PC-9 (cell line): ENCODE results near the gene C9orf152. TPM values are rescaled to one million over a fixed set of nuclear protein-coding genes. Genes with fewer than 3 reads are reported as not detected.

Experiments
- BruUV-seq: library from RNA; stranded (reverse); fragments of 400-500 nt; replicated peaks from 2 replicates; lab custom pipeline; 2021; lab: Mats Ljungman, UMichigan
- CTCF ChIA-PET: fragments of 300-600 bp; sonication (Branson Sonifier 250); formaldehyde crosslinking; loops from one replicate; lab custom pipeline; 2022; ENCODE audit warnings: antibody characterized with exemption; lab: Charles Lee
- POLR2A ChIA-PET: fragments of 300-600 bp; sonication (Branson Sonifier 250); formaldehyde crosslinking; loops from one replicate; lab custom pipeline; 2022; ENCODE audit warnings: antibody characterized with exemption; ENCODE audit not compliant: unreplicated experiment; lab: Charles Lee
- DNase-seq, 2 experiments: peaks; one replicate each; pipeline versions ENCODE4 v3.0.0 to v3.0.0-alpha.2; 2015 to 2022; ENCODE audit warnings: mixed read lengths in 1 of 2
- H2AFZ ChIP-seq: fragments of 200-600 bp; sonication (generic); 2 replicates; pipeline ENCODE4 v1.8.1; 2017; ENCODE audit warnings: antibody characterized with exemption
- H3F3A ChIP-seq: fragments of 200-600 bp; sonication (generic); 2 replicates; pipeline ENCODE4 v1.8.1; 2017; ENCODE audit warnings: antibody characterized with exemption, mild to moderate bottlenecking, low read depth; ENCODE audit not compliant: insufficient read depth
- H3K27ac ChIP-seq: fragments of 200-600 bp; sonication (generic); 2 replicates; pipeline ENCODE4 v1.6.1; 2016; ENCODE audit warnings: mixed run types
- H3K27me3 ChIP-seq: fragments of 200-600 bp; sonication (generic); 2 replicates; pipeline ENCODE4 v1.6.1; 2016; ENCODE audit warnings: low read depth, mixed run types; ENCODE audit not compliant: insufficient read depth
- H3K36me3 ChIP-seq: fragments of 200-600 bp; sonication (generic); 2 replicates; pipeline ENCODE4 v1.6.1; 2016; ENCODE audit warnings: low read depth, mixed run types
- H3K4me1 ChIP-seq: fragments of 200-600 bp; sonication (generic); replicated peaks from 2 replicates; pipeline ENCODE4 v1.6.1; 2016; ENCODE audit warnings: mixed run types; ENCODE audit not compliant: insufficient read depth
- H3K4me2 ChIP-seq: fragments of 200-600 bp; sonication (generic); 2 replicates; pipeline ENCODE4 v1.6.1; 2017; ENCODE audit warnings: mixed run types
- H3K4me3 ChIP-seq: fragments of 200-600 bp; sonication (generic); 2 replicates; pipeline ENCODE4 v1.6.1; 2016; ENCODE audit warnings: mixed run types
- H3K79me2 ChIP-seq: fragments of 200-600 bp; sonication (generic); 2 replicates; pipeline ENCODE4 v1.6.1; 2017; ENCODE audit warnings: low read depth, mixed run types
- H3K9me2 ChIP-seq: fragments of 200-600 bp; sonication (generic); 2 replicates; pipeline ENCODE4 v1.8.1; 2017; ENCODE audit warnings: mild to moderate bottlenecking; ENCODE audit not compliant: insufficient read depth
- H3K9me3 ChIP-seq: fragments of 200-600 bp; sonication (generic); 2 replicates; pipeline ENCODE4 v1.8.1; 2016; ENCODE audit warnings: low read depth; ENCODE audit not compliant: insufficient read depth
- H4K20me1 ChIP-seq: fragments of 200-600 bp; sonication (generic); 2 replicates; pipeline ENCODE4 v1.8.1; 2017; ENCODE audit not compliant: insufficient read depth
- CTCF ChIP-seq: fragments of 200-600 bp; sonication (generic); conservative IDR thresholded peaks from 2 replicates; pipeline ENCODE4 v1.6.1; 2017; ENCODE audit warnings: mixed run types, antibody characterized with exemption, mild to moderate bottlenecking, moderate library complexity
- EZH2 ChIP-seq: fragments of 200-600 bp; sonication (generic); IDR thresholded peaks from 2 replicates; pipeline ENCODE4 v1.8.0; 2017; ENCODE audit warnings: antibody characterized with exemption, low read depth
- intact Hi-C: fragments of 100-400 bp; cut with micrococcal nuclease; formaldehyde crosslinking; loops from one replicate; pipeline ENCODE4 v1.10.0; 2022; ENCODE audit not compliant: unreplicated experiment
- total RNA-seq: library from RNA; stranded (reverse); gene quantifications from 2 replicates; pipeline ENCODE4 v1.2.3, GENCODE V29; 2021

The C9orf152 gene
- total RNA-seq, 1 experiment from 2014 or later, result 0.74 TPM

- no peak overlapping the region for H3K4me2 ChIP-seq
- no peak overlapping the region for H3K4me3 ChIP-seq
- H4K20me1 ChIP-seq, result peaks cover 67% of the 10 kb centered on the region
- H3K36me3 ChIP-seq, result peaks cover 73% of the 10 kb centered on the region
- no peaks in the 10 kb centered on the region for H3K9me2 ChIP-seq
- POLR2A ChIA-PET, result interaction anchor here (0.7 kb wide), 2 partner anchors 499 to 1111 kb away, joined by 3 to 6 read pairs; no protein-coding TSS in a partner anchor
- no peaks in the 10 kb centered on the region for H3K9me3 ChIP-seq
- no TSS peak for BruUV-seq
- TF ChIP-seq EZH2 (no peak), CTCF (no peak)
- CTCF ChIA-PET, result no interaction called here
- H3K27me3 ChIP-seq, result no peaks in the 10 kb centered on the region
- DNase-seq, result no peak
- intact Hi-C loops, result no loop called here
- no peak overlapping the region for H3K27ac ChIP-seq
- peaks cover 54% of the 10 kb centered on the region for H3K79me2 ChIP-seq
- no peak overlapping the region for H2AFZ ChIP-seq
- H3K4me1 ChIP-seq, result peaks cover 18% of the 10 kb centered on the region
- H3F3A ChIP-seq, result peaks cover 92% of the 10 kb centered on the region
These were observed 38.3 kb upstream of the C9orf152 start for GRCh38 chr9:110246214-110246613.

GRCh38 chr9:110244616-110245015, 36.7 kb upstream of the C9orf152 start:
- peaks cover 51% of the 10 kb centered on the region for H4K20me1 ChIP-seq
- no peak overlapping the region for H3K4me3 ChIP-seq
- TF ChIP-seq CTCF (no peak), EZH2 (no peak)
- no peak overlapping the region for H3K4me2 ChIP-seq
- no peak overlapping the region for H3K27ac ChIP-seq
- ChIA-PET CTCF (no interaction called here), POLR2A (no interaction called here)
- no peaks in the 10 kb centered on the region for H3K9me2 ChIP-seq
- H3K4me1 ChIP-seq, result peaks cover 3% of the 10 kb centered on the region; the same call in 1 of the 2 replicates
- peaks cover 90% of the 10 kb centered on the region for H3F3A ChIP-seq
- H3K9me3 ChIP-seq, result no peaks in the 10 kb centered on the region
- no peaks in the 10 kb centered on the region for H3K27me3 ChIP-seq
- intact Hi-C loops, result no loop called here
- peaks cover 57% of the 10 kb centered on the region for H3K36me3 ChIP-seq
- DNase-seq, result no peak
- H3K79me2 ChIP-seq, result peaks cover 38% of the 10 kb centered on the region
- H2AFZ ChIP-seq, result no peak overlapping the region
- no TSS peak for BruUV-seq

- intact Hi-C loops, result no loop called here
- DNase-seq, result peak in 1 of 2 experiments; percentile 37
- CTCF ChIA-PET, result interaction anchor here (0.6 kb wide), 1 partner anchor 328 kb away, joined by 10 read pairs; no protein-coding TSS in a partner anchor
- H3K27me3 ChIP-seq, result no peaks in the 10 kb centered on the region
- H3K4me3 ChIP-seq, result no peak overlapping the region
- no peak for TF ChIP-seq EZH2
- peak overlapping the region; percentile 23 for H3K27ac ChIP-seq
- H3K4me1 ChIP-seq, result no peaks in the 10 kb centered on the region; the same call in 1 of the 2 replicates
- no peaks in the 10 kb centered on the region for H3K9me2 ChIP-seq
- H4K20me1 ChIP-seq, result peaks cover 24% of the 10 kb centered on the region
- POLR2A ChIA-PET, result interaction anchor here (0.6 to 1.1 kb wide), 2 partner anchors 15 to 28 kb away, joined by 3 to 4 read pairs; partner anchors contain the start of gene TXN
- H3K4me2 ChIP-seq, result no peak overlapping the region
- no peaks in the 10 kb centered on the region for H3K9me3 ChIP-seq
- peaks cover 12% of the 10 kb centered on the region for H3K79me2 ChIP-seq
- H2AFZ ChIP-seq, result no peak overlapping the region
- peaks cover 34% of the 10 kb centered on the region for H3K36me3 ChIP-seq
- no TSS peak for BruUV-seq
- peaks cover 69% of the 10 kb centered on the region for H3F3A ChIP-seq
These were observed 33.9 kb upstream of the C9orf152 start for GRCh38 chr9:110241858-110242321.
